Esophagus squamous epithelium (tissue), 5 donors: Measurements from ENCODE around the gene POMT2. TPM values are rescaled to one million over a fixed set of nuclear protein-coding genes. Genes with fewer than 3 reads are reported as not detected.
"Not testable (repeated sequence)": the region's sequence is repeated elsewhere in the genome, so short reads cannot be mapped to it uniquely, and the experiment has no call there.

Source experiments
- DNase-seq: peaks from one replicate; lab custom pipeline; 2025; lab: John Stamatoyannopoulos, UW
- H3K27ac ChIP-seq, 4 donors: fragments of 200-600 bp; sonication (generic); one replicate each; pipeline ENCODE4 v1.5.1; 2016 to 2019; ENCODE audit warnings: mild to moderate bottlenecking in 1 of 4
- H3K27me3 ChIP-seq, 4 donors: fragments of 200-600 bp; sonication (generic); 1 replicate in 3 of 4; 2 replicates in 1 of 4; pipeline versions ENCODE4 v1.5.1 to v1.6.0; 2017 to 2021; ENCODE audit warnings: antibody characterized with exemption in 1 of 4
- H3K36me3 ChIP-seq, 3 donors: fragments of 200-600 bp; sonication (generic); one replicate each; pipeline ENCODE4 v1.5.1; 2016 to 2019
- H3K4me1 ChIP-seq, 3 donors: fragments of 200-600 bp; sonication (generic); one replicate each; pipeline ENCODE4 v1.5.1; 2017 to 2019
- H3K4me3 ChIP-seq, 4 donors: fragments of 200-600 bp; sonication (generic); 1 replicate in 3 of 4; 2 replicates in 1 of 4; pipeline ENCODE4 v1.5.1; 2016 to 2019; ENCODE audit warnings: mild to moderate bottlenecking in 2 of 4, moderate library complexity in 1 of 4
- H3K9me3 ChIP-seq, 3 donors: fragments of 200-600 bp; sonication (generic); one replicate each; pipeline ENCODE4 v1.5.1; 2016 to 2019
- POLR2A ChIP-seq, 4 donors: fragments of 450-650 bp; IDR thresholded peaks; one replicate each; pipeline ENCODE4 v1.6.1; 2017; ENCODE audit warnings: antibody characterized with exemption in 4 of 4, mild to moderate bottlenecking in 4 of 4, moderate library complexity in 3 of 4
- WGBS, 2 donors: methylation state at CpG; one replicate each; pipeline ENCODE4 v1.1.5; 2018; 5-methylcytosine and 5-hydroxymethylcytosine counted together
- intact Hi-C: fragments of 100-400 bp; cut with DNase I; formaldehyde crosslinking; loops from one replicate; pipeline ENCODE4 v1.15.0; 2022
- total RNA-seq, 4 donors: library from RNA; depleted of rRNA; stranded (reverse); fragments of >200 nt; gene quantifications; one replicate each; pipeline ENCODE4 v1.1.0, GENCODE V29; 2016
- TF ChIP-seq, protein P1 (sequence below), 6 experiments: fragments of 450-650 bp in 4 of 6; fragments of 200-600 bp in 2 of 6; sonication (generic) in 2 of 6; IDR thresholded peaks; one replicate each; pipeline ENCODE4 v1.5.1; 2016 to 2019; ENCODE audit warnings: antibody characterized with exemption in 6 of 6, mild to moderate bottlenecking in 4 of 6, moderate library complexity in 4 of 6
- donor health status: DM: yes; HTN: yes; CAD: no.

Gene POMT2
- total RNA-seq, 4 donors from 2014 or later: 7.3 to 16.0 (median 8.4) TPM

GRCh38 chr14:77338302-77338701 is 17.6 kb upstream of the POMT2 start:
- no peaks in the 10 kb centered on the region for H3K27me3 ChIP-seq
- WGBS, 2 donors: 81 to 84% methylated on average over 2 of the region's 2 CpGs
- TF ChIP-seq, protein P1, sequence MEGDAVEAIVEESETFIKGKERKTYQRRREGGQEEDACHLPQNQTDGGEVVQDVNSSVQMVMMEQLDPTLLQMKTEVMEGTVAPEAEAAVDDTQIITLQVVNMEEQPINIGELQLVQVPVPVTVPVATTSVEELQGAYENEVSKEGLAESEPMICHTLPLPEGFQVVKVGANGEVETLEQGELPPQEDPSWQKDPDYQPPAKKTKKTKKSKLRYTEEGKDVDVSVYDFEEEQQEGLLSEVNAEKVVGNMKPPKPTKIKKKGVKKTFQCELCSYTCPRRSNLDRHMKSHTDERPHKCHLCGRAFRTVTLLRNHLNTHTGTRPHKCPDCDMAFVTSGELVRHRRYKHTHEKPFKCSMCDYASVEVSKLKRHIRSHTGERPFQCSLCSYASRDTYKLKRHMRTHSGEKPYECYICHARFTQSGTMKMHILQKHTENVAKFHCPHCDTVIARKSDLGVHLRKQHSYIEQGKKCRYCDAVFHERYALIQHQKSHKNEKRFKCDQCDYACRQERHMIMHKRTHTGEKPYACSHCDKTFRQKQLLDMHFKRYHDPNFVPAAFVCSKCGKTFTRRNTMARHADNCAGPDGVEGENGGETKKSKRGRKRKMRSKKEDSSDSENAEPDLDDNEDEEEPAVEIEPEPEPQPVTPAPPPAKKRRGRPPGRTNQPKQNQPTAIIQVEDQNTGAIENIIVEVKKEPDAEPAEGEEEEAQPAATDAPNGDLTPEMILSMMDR (IDR thresholded peaks at IDR 0.05): no peak
- no peak for TF ChIP-seq POLR2A (IDR thresholded peaks at IDR 0.05)
- DNase-seq: no peak
- H3K4me3 ChIP-seq: no peak overlapping the region
- intact Hi-C loops: no loop called here
- H3K9me3 ChIP-seq: no peaks in the 10 kb centered on the region
- H3K4me1 ChIP-seq: no peaks in the 10 kb centered on the region
- no peak overlapping the region for H3K27ac ChIP-seq
- peaks cover 6 to 46% (median 6%) of the 10 kb centered on the region in 3 donors for H3K36me3 ChIP-seq

- 88 to 91% methylated on average over 3 of the region's 3 CpGs for WGBS, 2 donors
- intact Hi-C loops: no loop called here
These were observed 17.2 kb upstream of the POMT2 start for GRCh38 chr14:77337880-77338279.

DNA sequence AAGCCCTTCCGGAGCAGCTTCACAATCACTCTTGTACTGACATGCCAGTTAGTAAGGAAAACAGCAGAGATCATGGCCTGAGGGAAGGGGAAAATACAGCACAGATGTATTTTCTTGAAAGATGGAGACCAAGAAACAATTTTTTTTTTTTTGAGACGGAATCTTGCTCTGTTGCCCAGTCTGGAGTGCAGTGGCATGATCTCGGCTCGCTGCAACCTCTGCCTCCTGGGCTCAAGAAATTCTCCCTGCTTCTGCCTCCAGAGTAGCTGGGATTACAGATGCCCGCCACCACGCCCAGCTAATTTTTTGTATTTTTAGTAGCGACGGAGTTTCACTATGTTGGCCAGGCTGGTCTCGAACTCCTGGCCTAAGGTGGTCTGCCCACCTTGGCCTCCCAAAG is 16.6 kb upstream of the POMT2 start:
- DNase-seq, H3K27ac ChIP-seq, H3K4me3 ChIP-seq, H3K9me3 ChIP-seq, H3K27me3 ChIP-seq, H3K4me1 ChIP-seq, intact Hi-C loops: not testable (repeated sequence)
- 84 to 86% methylated on average over 8 to 9 of the region's 9 CpGs for WGBS, 2 donors
- H3K36me3 ChIP-seq: peaks cover 6 to 35% (median 6%) of the 10 kb centered on the region in 3 donors

More at GRCh38 chr14:77337880-77338279, 17.2 kb upstream of the POMT2 start:
- H3K4me1 ChIP-seq: no peaks in the 10 kb centered on the region
- H3K9me3 ChIP-seq: no peaks in the 10 kb centered on the region
- DNase-seq: no peak
- no peak overlapping the region for H3K4me3 ChIP-seq
- H3K27ac ChIP-seq: no peak overlapping the region
- no peaks in the 10 kb centered on the region for H3K27me3 ChIP-seq
- peaks cover 6 to 42% (median 6%) of the 10 kb centered on the region in 3 donors for H3K36me3 ChIP-seq
- no peak for TF ChIP-seq POLR2A (IDR thresholded peaks at IDR 0.05)
- TF ChIP-seq, protein P1 (IDR thresholded peaks at IDR 0.05): no peak

DNA sequence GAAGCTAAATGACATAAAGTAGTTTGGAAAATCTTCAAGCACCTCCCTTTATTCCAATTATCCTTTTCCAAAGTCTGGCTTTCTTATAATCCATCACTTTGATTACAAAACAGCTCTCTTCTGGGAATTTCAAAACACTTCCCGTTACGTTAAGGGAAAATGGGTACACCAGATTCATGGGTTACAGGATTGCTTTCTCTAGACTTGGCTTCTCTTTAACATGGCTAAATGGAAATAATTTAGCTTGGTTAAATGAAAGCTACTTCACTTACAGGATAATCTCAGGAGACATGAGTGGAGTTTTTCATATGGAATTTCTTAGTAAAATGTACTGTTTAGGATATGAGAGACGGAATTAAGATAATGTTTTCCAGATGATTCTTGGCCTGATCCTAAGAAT is 14.9 kb upstream of the POMT2 start:
- 82 to 89% methylated on average over 3 of the region's 3 CpGs for WGBS, 2 donors
- no peak for TF ChIP-seq POLR2A (IDR thresholded peaks at IDR 0.05)
- TF ChIP-seq, protein P1 (IDR thresholded peaks at IDR 0.05): no peak
- intact Hi-C loops: no loop called here
- no peak for DNase-seq
- Histone ChIP-seq H3K27me3 (no peaks in the 10 kb centered on the region), H3K9me3 (no peaks in the 10 kb centered on the region), H3K27ac (no peak overlapping the region), H3K36me3 (peaks cover 0 to 19% (median 0%) of the 10 kb centered on the region in 3 donors), H3K4me1 (no peaks in the 10 kb centered on the region), H3K4me3 (no peak overlapping the region)

DNA sequence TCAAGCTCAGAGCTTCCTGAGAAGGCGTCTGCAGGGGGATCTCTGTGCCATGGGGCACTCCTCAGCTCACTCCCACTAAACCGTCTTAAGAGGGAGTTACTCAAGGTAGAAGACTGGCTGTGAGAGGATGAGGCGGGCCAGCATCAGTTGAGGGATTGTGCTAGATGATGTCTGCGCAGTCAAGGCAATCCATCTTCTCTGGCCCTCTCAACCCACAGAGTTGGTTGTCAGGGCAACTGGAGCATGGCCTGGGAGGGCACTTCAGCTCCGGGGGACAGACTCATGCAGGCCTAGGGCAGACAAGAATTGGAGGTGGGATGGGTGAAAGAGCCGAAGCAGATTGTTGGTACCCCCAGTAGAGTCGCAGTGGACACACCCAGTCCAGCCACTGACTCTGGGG is 9.2 kb upstream of the POMT2 start:
- Histone ChIP-seq H3K4me3 (no peak overlapping the region), H3K36me3 (no peaks in the 10 kb centered on the region), H3K27ac (no peak overlapping the region), H3K4me1 (no peaks in the 10 kb centered on the region), H3K27me3 (no peaks in the 10 kb centered on the region), H3K9me3 (no peaks in the 10 kb centered on the region)
- intact Hi-C loops: no loop called here
- WGBS, 2 donors: 92 to 100% methylated on average over 1 to 5 of the region's 7 CpGs
- no peak for DNase-seq
- TF ChIP-seq, protein P1 (IDR thresholded peaks at IDR 0.05): no peak
- no peak for TF ChIP-seq POLR2A (IDR thresholded peaks at IDR 0.05)

GRCh38 chr14:77327111-77327510 is 6.4 kb upstream of the POMT2 start:
- Histone ChIP-seq H3K27ac (no peak overlapping the region), H3K36me3 (no peaks in the 10 kb centered on the region), H3K9me3 (no peaks in the 10 kb centered on the region), H3K4me3 (no peak overlapping the region), H3K4me1 (peaks cover 3 to 6% (median 4%) of the 10 kb centered on the region in 3 donors), H3K27me3 (no peaks in the 10 kb centered on the region)
- DNase-seq: no peak
- 60% methylated on average over 1 of the region's 1 CpG; no CpG with 5 or more reads in 1 of the 2 donors for WGBS, 2 donors
- TF ChIP-seq, protein P1 (IDR thresholded peaks at IDR 0.05): no peak
- no peak for TF ChIP-seq POLR2A (IDR thresholded peaks at IDR 0.05)
- intact Hi-C loops: no loop called here
